ENCODE measurements around the gene SMYD3.

DNA sequence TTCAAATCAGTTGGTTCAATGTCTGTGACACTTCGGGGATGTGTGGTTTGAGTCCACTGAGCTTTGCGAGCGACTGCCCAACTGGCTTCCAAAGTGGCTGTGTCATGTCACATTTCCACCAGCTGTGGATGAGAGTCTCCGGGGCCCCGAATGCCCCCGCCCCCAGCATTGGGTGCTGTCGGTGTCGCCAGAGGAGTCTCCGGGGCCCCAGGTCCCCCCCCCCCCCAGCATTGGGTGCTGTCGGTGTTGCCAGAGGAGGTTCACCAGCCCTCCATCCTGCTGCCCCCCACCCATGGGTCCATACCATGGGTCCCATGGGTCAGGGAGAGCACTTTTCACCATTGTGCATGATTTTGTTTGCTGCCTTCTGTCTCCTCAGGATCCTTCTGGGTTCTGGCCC lies 9.0 kb upstream of the SMYD3 start:
- TF ChIP-seq, protein P1, sequence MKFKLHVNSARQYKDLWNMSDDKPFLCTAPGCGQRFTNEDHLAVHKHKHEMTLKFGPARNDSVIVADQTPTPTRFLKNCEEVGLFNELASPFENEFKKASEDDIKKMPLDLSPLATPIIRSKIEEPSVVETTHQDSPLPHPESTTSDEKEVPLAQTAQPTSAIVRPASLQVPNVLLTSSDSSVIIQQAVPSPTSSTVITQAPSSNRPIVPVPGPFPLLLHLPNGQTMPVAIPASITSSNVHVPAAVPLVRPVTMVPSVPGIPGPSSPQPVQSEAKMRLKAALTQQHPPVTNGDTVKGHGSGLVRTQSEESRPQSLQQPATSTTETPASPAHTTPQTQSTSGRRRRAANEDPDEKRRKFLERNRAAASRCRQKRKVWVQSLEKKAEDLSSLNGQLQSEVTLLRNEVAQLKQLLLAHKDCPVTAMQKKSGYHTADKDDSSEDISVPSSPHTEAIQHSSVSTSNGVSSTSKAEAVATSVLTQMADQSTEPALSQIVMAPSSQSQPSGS (tag by site-specific recombination; IDR thresholded peaks at IDR 0.05; ENCODE audit: low read depth) = no peak
- TF ChIP-seq ZBTB21 (tag by site-specific recombination; IDR thresholded peaks at IDR 0.05) = no peak
- no peak for TF ChIP-seq ZNF311 (tag by site-specific recombination; IDR thresholded peaks at IDR 0.05; ENCODE audit: borderline replicate concordance)
- TF ChIP-seq, protein P2, sequence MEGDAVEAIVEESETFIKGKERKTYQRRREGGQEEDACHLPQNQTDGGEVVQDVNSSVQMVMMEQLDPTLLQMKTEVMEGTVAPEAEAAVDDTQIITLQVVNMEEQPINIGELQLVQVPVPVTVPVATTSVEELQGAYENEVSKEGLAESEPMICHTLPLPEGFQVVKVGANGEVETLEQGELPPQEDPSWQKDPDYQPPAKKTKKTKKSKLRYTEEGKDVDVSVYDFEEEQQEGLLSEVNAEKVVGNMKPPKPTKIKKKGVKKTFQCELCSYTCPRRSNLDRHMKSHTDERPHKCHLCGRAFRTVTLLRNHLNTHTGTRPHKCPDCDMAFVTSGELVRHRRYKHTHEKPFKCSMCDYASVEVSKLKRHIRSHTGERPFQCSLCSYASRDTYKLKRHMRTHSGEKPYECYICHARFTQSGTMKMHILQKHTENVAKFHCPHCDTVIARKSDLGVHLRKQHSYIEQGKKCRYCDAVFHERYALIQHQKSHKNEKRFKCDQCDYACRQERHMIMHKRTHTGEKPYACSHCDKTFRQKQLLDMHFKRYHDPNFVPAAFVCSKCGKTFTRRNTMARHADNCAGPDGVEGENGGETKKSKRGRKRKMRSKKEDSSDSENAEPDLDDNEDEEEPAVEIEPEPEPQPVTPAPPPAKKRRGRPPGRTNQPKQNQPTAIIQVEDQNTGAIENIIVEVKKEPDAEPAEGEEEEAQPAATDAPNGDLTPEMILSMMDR (tag by site-specific recombination; IDR thresholded peaks at IDR 0.05) = no peak
- no peak for TF ChIP-seq ZEB2 (tag by site-specific recombination; IDR thresholded peaks at IDR 0.05)
- TF ChIP-seq ZBTB7A (tag by site-specific recombination; IDR thresholded peaks at IDR 0.05; ENCODE audit: low read depth) = no peak
